CD4-positive, CD25-positive, alpha-beta regulatory T cell (primary cell): ENCODE data around the gene PPDPF. TPM values are rescaled to one million over a fixed set of nuclear protein-coding genes. Genes with fewer than 3 reads are reported as not detected.

Experiments used
- ATAC-seq, 2 donors: fragments of 150-1000 bp; cut with Tn5 transposase; one replicate each; pipeline ENCODE4 v1.10.0; 2021; ENCODE audit warnings: low read depth in 2 of 2, moderate number of reproducible peaks in 2 of 2, moderate library complexity in 1 of 2
- DNase-seq, 3 donors: peaks; one replicate each; pipeline versions ENCODE4 v3.0.0 to v3.0.0-alpha.2; 2012 to 2022; ENCODE audit warnings: mixed read lengths in 1 of 3
- H3K27ac ChIP-seq: one replicate; pipeline ENCODE4 v1.7.0; 2013; ENCODE audit warnings: mild to moderate bottlenecking, low read length; ENCODE audit not compliant: insufficient read depth, poor library complexity, severe bottlenecking
- H3K27me3 ChIP-seq: one replicate; pipeline ENCODE4 v1.7.0; 2013; ENCODE audit warnings: low read length; ENCODE audit not compliant: control insufficient read depth, insufficient read depth
- H3K36me3 ChIP-seq: one replicate; pipeline ENCODE4 v1.7.0; 2013; ENCODE audit warnings: mild to moderate bottlenecking, low read length, moderate library complexity; ENCODE audit not compliant: control insufficient read depth, insufficient read depth
- H3K4me1 ChIP-seq: 2 replicates; pipeline ENCODE4 v1.7.0; 2013; ENCODE audit warnings: mild to moderate bottlenecking, low read length; ENCODE audit not compliant: insufficient read depth, control insufficient read depth, poor library complexity, severe bottlenecking
- H3K4me3 ChIP-seq: one replicate; pipeline ENCODE4 v1.7.0; 2013; ENCODE audit warnings: low read depth, mild to moderate bottlenecking, low read length, moderate library complexity
- H3K9me3 ChIP-seq, 2 experiments: 1 replicate in 1 of 2; 2 replicates in 1 of 2; pipeline ENCODE4 v1.7.0; 2013; ENCODE audit warnings: low read length in 2 of 2, mild to moderate bottlenecking in 1 of 2, moderate library complexity in 1 of 2; ENCODE audit not compliant: control insufficient read depth in 2 of 2
- H3K27ac Mint-ChIP-seq, 3 donors: one replicate each; pipeline ENCODE4 v1.8.0; 2020 to 2022; ENCODE audit warnings: mild to moderate bottlenecking in 3 of 3, mixed read lengths in 3 of 3, moderate library complexity in 2 of 3
- H3K27me3 Mint-ChIP-seq: one replicate; pipeline ENCODE4 v1.8.0; 2022; ENCODE audit warnings: mild to moderate bottlenecking, mixed read lengths
- H3K36me3 Mint-ChIP-seq: one replicate; pipeline ENCODE4 v1.8.0; 2020; ENCODE audit warnings: mixed read lengths
- H3K4me1 Mint-ChIP-seq, 4 donors: one replicate each; pipeline ENCODE4 v1.8.0; 2020 to 2022; ENCODE audit warnings: mixed read lengths in 4 of 4, mild to moderate bottlenecking in 1 of 4
- H3K4me3 Mint-ChIP-seq, 4 donors: one replicate each; pipeline ENCODE4 v1.8.0; 2020 to 2022; ENCODE audit warnings: mild to moderate bottlenecking in 4 of 4, mixed read lengths in 4 of 4, moderate library complexity in 3 of 4
- H3K9me3 Mint-ChIP-seq, 7 donors: one replicate each; pipeline ENCODE4 v1.8.0; 2020 to 2022; ENCODE audit warnings: mixed read lengths in 7 of 7, mild to moderate bottlenecking in 3 of 7, moderate library complexity in 2 of 7
- polyA plus RNA-seq, 4 donors: library from polyadenylated mRNA; unstranded; fragments of 300-500 nt; fragmentation: Illumina TruSeq; gene quantifications; one replicate each; pipeline ENCODE4 v1.2.3, GENCODE V29; 2021
- total RNA-seq: library from RNA; stranded (reverse); gene quantifications from one replicate; pipeline ENCODE4 v1.2.3, GENCODE V29; 2022

The PPDPF gene
- total and polyA plus RNA-seq, 5 donors from 2014 or later: 75.8 to 155 (median 93.3) TPM

DNA sequence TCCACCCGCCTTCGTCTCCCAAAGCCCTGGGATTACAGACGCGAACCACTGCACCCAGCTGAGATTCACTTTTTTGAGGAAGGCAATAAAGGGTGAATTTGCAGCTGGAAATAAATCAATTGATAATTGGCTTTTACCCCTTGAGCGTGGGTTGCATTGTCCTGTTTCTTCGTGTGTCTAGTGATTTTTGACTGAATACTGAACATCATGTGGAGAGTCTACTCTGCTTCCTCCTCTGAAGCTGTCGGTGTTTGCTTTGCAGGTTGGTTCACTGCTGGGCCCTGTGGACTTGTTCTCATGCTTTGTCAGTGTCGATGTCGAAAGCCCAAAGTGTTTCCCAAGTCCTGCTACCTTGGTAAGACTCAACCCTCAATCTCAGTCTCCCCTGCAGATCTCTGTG is 15.9 kb upstream of the PPDPF start:
- Mint-ChIP-seq H3K27ac (no peak overlapping the region), H3K27me3 (peaks cover 15% of the 10 kb centered on the region), H3K4me1 (peaks cover 0 to 2% (median 0%) of the 10 kb centered on the region in 4 donors), H3K9me3 (peaks cover 0 to 15% (median 5%) of the 10 kb centered on the region in 7 donors), H3K36me3 (peaks cover 3% of the 10 kb centered on the region), H3K4me3 (no peak overlapping the region)
- no peak overlapping the region for H3K4me3 ChIP-seq
- H3K4me1 ChIP-seq: peaks cover under 1% of the 10 kb centered on the region
- H3K27me3 ChIP-seq: no peaks in the 10 kb centered on the region
- no peak overlapping the region for H3K27ac ChIP-seq
- H3K9me3 ChIP-seq: peaks cover 4 to 12% of the 10 kb centered on the region in 2 experiments
- DNase-seq (no peak), ATAC-seq (no peak)
- H3K36me3 ChIP-seq: no peaks in the 10 kb centered on the region

DNA sequence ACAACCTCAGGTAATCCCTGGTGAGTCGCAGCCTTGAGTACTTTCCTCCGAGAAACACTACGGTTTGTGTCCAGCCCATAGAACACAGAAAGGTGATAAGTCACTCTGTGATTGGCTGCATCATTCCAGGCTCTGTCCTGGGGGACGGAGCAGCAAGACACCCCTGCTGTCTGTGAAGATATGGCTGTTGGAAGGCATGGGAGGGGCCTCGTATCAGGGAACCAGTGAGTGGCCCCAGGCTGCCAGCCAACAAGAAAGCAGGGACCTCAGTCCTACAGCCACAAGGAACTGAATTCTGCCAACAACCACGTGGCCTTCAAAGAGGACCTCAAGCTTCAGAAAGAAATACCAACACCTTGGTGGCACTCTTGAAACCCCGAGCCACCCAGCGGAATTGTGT is 15.3 kb upstream of the PPDPF start:
- Histone ChIP-seq H3K4me3 (no peak overlapping the region), H3K27me3 (no peaks in the 10 kb centered on the region), H3K4me1 (no peaks in the 10 kb centered on the region), H3K36me3 (no peaks in the 10 kb centered on the region), H3K27ac (no peak overlapping the region), H3K9me3 (peaks cover 4 to 12% of the 10 kb centered on the region in 2 experiments)
- Mint-ChIP-seq H3K4me1 (peaks cover 0 to 2% (median 0%) of the 10 kb centered on the region in 4 donors), H3K4me3 (no peak overlapping the region), H3K27ac (peak overlapping the region in 1 of 3 donors; percentile 14), H3K27me3 (peaks cover 15% of the 10 kb centered on the region), H3K36me3 (peaks cover 3% of the 10 kb centered on the region), H3K9me3 (peaks cover 0 to 15% (median 5%) of the 10 kb centered on the region in 7 donors)
- ATAC-seq (no peak), DNase-seq (no peak)

DNA sequence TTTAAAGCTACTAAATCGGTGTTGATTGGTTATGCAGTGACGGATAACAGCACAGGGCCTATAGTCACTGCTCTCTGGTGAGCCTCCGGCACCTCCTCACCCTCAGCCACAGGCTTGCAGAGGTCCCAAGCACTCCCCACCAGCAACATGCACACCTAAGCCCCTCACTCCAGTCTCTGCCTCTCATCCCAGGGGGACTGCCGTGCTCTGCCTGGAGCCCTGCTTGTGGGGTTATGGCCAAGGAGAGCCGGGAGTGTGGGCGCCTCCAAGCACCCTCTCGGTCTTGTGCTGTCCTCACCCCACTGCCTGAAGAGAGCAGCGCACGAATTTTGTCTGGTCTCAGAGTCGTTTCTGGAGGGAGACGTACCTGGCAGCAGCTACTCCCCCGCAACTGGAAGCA is 14.8 kb upstream of the PPDPF start:
- Histone ChIP-seq H3K9me3 (peaks cover 4 to 12% of the 10 kb centered on the region in 2 experiments), H3K27me3 (no peaks in the 10 kb centered on the region), H3K4me3 (no peak overlapping the region), H3K36me3 (no peaks in the 10 kb centered on the region), H3K4me1 (no peaks in the 10 kb centered on the region), H3K27ac (no peak overlapping the region)
- Mint-ChIP-seq H3K36me3 (peaks cover 3% of the 10 kb centered on the region), H3K9me3 (peaks cover 0 to 15% (median 5%) of the 10 kb centered on the region in 7 donors), H3K27me3 (peaks cover 15% of the 10 kb centered on the region), H3K4me1 (peaks cover 0 to 2% (median 0%) of the 10 kb centered on the region in 4 donors), H3K27ac (no peak overlapping the region), H3K4me3 (no peak overlapping the region)
- no peak for ATAC-seq
- DNase-seq: no peak

DNA sequence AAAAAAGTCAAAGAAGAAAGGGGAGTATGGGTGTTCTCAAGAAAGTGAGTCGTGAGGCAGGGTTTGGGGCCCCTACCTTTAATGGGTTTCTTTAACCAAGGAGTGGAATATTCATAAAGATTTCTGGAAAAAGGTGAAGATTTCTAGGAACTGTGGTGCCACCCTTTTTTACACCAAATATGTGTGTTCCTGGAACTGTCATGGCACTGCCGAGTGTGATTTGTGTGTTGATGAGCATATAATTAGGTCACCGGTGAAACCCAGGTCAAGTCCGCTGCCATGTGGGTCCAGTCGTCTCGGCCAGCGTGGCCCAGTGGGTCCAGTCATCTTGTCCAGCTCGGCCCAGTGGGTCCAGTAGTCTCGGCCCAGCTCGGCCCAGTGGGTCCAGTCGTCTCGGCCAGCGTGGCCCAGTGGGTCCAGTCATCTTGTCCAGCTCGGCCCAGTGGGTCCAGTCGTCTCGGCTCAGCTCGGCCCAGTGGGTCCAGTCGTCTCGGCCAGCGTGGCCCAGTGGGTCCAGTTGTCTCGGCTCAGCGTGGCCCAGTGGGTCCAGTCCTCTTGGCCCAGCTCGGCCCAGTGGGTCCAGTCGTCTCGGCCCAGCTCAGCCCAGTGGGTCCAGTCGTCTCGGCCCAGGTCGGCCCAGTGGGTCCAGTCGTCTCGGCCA is 13.4 kb upstream of the PPDPF start:
- peak in 1 of 3 donors; percentile 34 for DNase-seq
- H3K9me3 Mint-ChIP-seq: peaks cover 0 to 15% (median 5%) of the 10 kb centered on the region in 7 donors
- H3K36me3 Mint-ChIP-seq: peaks cover 3% of the 10 kb centered on the region
- H3K27ac ChIP-seq: no peak overlapping the region
- no peaks in the 10 kb centered on the region for H3K4me1 Mint-ChIP-seq
- H3K27me3 Mint-ChIP-seq: peaks cover 15% of the 10 kb centered on the region
- peaks cover 4 to 12% of the 10 kb centered on the region in 2 experiments for H3K9me3 ChIP-seq
- H3K27me3 ChIP-seq: no peaks in the 10 kb centered on the region
- ATAC-seq: no peak
- H3K36me3 ChIP-seq: no peaks in the 10 kb centered on the region
- no peaks in the 10 kb centered on the region for H3K4me1 ChIP-seq
- H3K4me3 Mint-ChIP-seq: peak overlapping the region in 1 of 4 donors; percentile 21
- H3K27ac Mint-ChIP-seq: no peak overlapping the region
- H3K4me3 ChIP-seq: no peak overlapping the region

GRCh38 chr20:63508072-63508768 is 12.3 kb upstream of the PPDPF start:
- Histone ChIP-seq H3K36me3 (no peaks in the 10 kb centered on the region), H3K4me1 (no peaks in the 10 kb centered on the region), H3K27ac (no peak overlapping the region), H3K27me3 (peaks cover 2% of the 10 kb centered on the region), H3K4me3 (no peak overlapping the region), H3K9me3 (peaks cover 4 to 12% of the 10 kb centered on the region in 2 experiments)
- Mint-ChIP-seq H3K4me1 (no peaks in the 10 kb centered on the region), H3K9me3 (peaks cover 0 to 16% (median 5%) of the 10 kb centered on the region in 7 donors), H3K36me3 (peaks cover 3% of the 10 kb centered on the region), H3K27me3 (peaks cover 15% of the 10 kb centered on the region), H3K4me3 (peak overlapping the region in 1 of 4 donors; percentile 10), H3K27ac (no peak overlapping the region)
- DNase-seq: no peak
- no peak for ATAC-seq

- no peak overlapping the region for H3K27ac Mint-ChIP-seq
- H3K27me3 Mint-ChIP-seq: peaks cover 12% of the 10 kb centered on the region
- Histone ChIP-seq H3K36me3 (no peaks in the 10 kb centered on the region), H3K9me3 (peaks cover 5 to 12% of the 10 kb centered on the region in 2 experiments), H3K4me1 (no peaks in the 10 kb centered on the region), H3K4me3 (no peak overlapping the region), H3K27ac (no peak overlapping the region), H3K27me3 (peaks cover 4% of the 10 kb centered on the region)
- no peaks in the 10 kb centered on the region for H3K4me1 Mint-ChIP-seq
- H3K4me3 Mint-ChIP-seq: no peak overlapping the region
- DNase-seq: no peak
- H3K36me3 Mint-ChIP-seq: peaks cover 3% of the 10 kb centered on the region
- peaks cover 0 to 14% (median 4%) of the 10 kb centered on the region in 7 donors for H3K9me3 Mint-ChIP-seq
- ATAC-seq: no peak
Observed at GRCh38 chr20:63509088-63509564, 11.4 kb upstream of the PPDPF start.

DNA sequence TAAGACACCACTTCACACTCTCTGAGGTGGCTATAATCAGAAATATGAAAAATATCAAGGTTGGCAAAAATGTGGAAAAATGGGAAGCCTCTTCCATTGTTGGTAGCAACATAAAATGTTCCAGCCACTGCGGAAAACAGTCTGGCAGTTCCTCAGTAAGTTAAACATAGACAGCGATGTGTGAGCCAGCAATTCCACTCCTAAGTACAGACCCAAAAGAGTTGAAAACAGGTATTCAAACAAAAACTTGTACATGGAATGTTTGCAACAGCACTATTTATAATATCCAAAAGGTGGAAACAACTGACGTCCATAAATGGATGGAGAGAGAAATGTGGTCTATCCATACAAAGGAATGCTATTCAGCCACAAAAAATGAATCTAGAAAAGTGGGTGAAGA is 7.4 kb upstream of the PPDPF start:
- Histone ChIP-seq H3K9me3 (peaks cover 0 to 3% of the 10 kb centered on the region in 2 experiments), H3K27me3 (peaks cover 4% of the 10 kb centered on the region), H3K4me3 (no peak overlapping the region), H3K4me1 (no peaks in the 10 kb centered on the region), H3K27ac (no peak overlapping the region), H3K36me3 (no peaks in the 10 kb centered on the region)
- no peaks in the 10 kb centered on the region for H3K36me3 Mint-ChIP-seq
- ATAC-seq (no peak), DNase-seq (no peak)
- H3K27ac Mint-ChIP-seq: peak overlapping the region in 1 of 3 donors; percentile 53
- H3K4me1 Mint-ChIP-seq: peaks cover 0 to 4% (median 0%) of the 10 kb centered on the region in 4 donors
- H3K9me3 Mint-ChIP-seq: peaks cover 0 to 9% (median 3%) of the 10 kb centered on the region in 7 donors
- peaks cover 6% of the 10 kb centered on the region for H3K27me3 Mint-ChIP-seq
- peak overlapping the region in 1 of 4 donors; percentile 48 for H3K4me3 Mint-ChIP-seq
